Fibroblast of skin of back (primary cell): Measurements from ENCODE around the gene SFI1.

ENCODE experiments used
- DNase-seq: peaks from one replicate; pipeline ENCODE4 v3.0.0-alpha.2; 2013

SFI1 gene

GRCh38 chr22:31602259-31602952 lies 106.1 kb downstream of the SFI1 start:
- peak; percentile 90 for DNase-seq

- DNase-seq, result no peak
These were observed 106.8 kb downstream of the SFI1 start for GRCh38 chr22:31603081-31603525.

GRCh38 chr22:31603574-31603973 lies 107.2 kb downstream of the SFI1 start:
- DNase-seq, result no peak

GRCh38 chr22:31604137-31604705 lies 107.9 kb downstream of the SFI1 start:
- no peak for DNase-seq

GRCh38 chr22:31604746-31605705 lies 108.7 kb downstream of the SFI1 start:
- DNase-seq, result no peak

- no peak for DNase-seq
These were observed 109.7 kb downstream of the SFI1 start for GRCh38 chr22:31605851-31606585.

GRCh38 chr22:31607696-31608095 lies 111.4 kb downstream of the SFI1 start:
- DNase-seq, result no peak

GRCh38 chr22:31609716-31610115 lies 113.4 kb downstream of the SFI1 start:
- DNase-seq, result no peak

GRCh38 chr22:31610611-31611010 lies 114.3 kb downstream of the SFI1 start:
- no peak for DNase-seq

GRCh38 chr22:31611061-31611760 lies 114.9 kb downstream of the SFI1 start:
- DNase-seq, result no peak

GRCh38 chr22:31612891-31613285 lies 116.6 kb downstream of the SFI1 start:
- DNase-seq, result no peak

GRCh38 chr22:31613286-31613903 lies 117.1 kb downstream of the SFI1 start:
- DNase-seq, result no peak

- DNase-seq, result no peak
These were observed 117.6 kb downstream of the SFI1 start for GRCh38 chr22:31613904-31614296.

GRCh38 chr22:31614781-31615490 lies 118.6 kb downstream of the SFI1 start:
- DNase-seq, result no peak

- DNase-seq, result no peak
These were observed 119.1 kb downstream of the SFI1 start for GRCh38 chr22:31615491-31615860.

GRCh38 chr22:31615940-31616314 lies 119.6 kb downstream of the SFI1 start:
- no peak for DNase-seq

GRCh38 chr22:31616315-31616980 lies 120.1 kb downstream of the SFI1 start:
- DNase-seq, result no peak

GRCh38 chr22:31618057-31618456 lies 121.7 kb downstream of the SFI1 start:
- no peak for DNase-seq

- DNase-seq, result no peak
These were observed 122.3 kb downstream of the SFI1 start for GRCh38 chr22:31618471-31619176.
